ENCODE data around the gene SORCS1. TPM values are rescaled to one million over a fixed set of nuclear protein-coding genes. Genes with fewer than 3 reads are reported as not detected.
A peak's percentile ranks its signal among the peaks of the same experiment; 100 is the strongest.

SORCS1 gene
- total and polyA plus RNA-seq, 2 experiments from 2014 or later: not detected

DNA sequence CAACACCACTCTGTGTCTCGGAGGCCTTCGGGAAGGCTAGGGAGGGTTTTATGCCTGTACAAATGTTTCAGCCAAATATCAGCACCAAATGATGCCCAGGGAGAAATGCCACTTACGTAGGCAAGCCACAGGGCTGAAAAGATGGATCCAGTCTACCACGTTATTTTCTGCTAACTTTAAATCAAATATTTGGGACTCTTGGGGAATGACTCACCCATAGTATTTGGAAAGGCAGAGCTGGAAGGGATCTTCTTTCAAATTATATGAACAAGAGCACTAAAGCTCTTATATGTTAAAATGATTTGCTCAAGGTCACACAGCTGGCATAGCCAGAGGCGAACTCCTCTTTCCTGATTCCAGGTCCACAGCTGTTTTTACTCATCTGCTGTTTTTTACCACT, 591.4 kb downstream of the SORCS1 start:
- Histone ChIP-seq H3K4me1 (ENCODE audit: insufficient read depth) (peaks cover 16% of the 10 kb centered on the region), H3K9ac (no peak overlapping the region), H3K79me2 (ENCODE audit: insufficient read depth) (no peaks in the 10 kb centered on the region), H3K9me3 (ENCODE audit: low read depth) (no peaks in the 10 kb centered on the region), H3K36me3 (ENCODE audit: low read depth) (no peaks in the 10 kb centered on the region), H4K20me1 (ENCODE audit: insufficient read depth) (no peaks in the 10 kb centered on the region), H2AFZ (no peak overlapping the region), H3K27me3 (replicated peaks; ENCODE audit: insufficient read depth) (no peaks in the 10 kb centered on the region), H3K27ac (0 out of 2 replicates have a peak overlapping the region, but pooled peaks have one; percentile 21), H3K4me2 (ENCODE audit: unreplicated experiment) (peak overlapping the region; percentile 1), H3K9me2 (ENCODE audit: insufficient read depth) (no peaks in the 10 kb centered on the region), H3K4me3 (no peak overlapping the region), H3F3A (ENCODE audit: insufficient read depth) (0 out of 2 replicates have a peak, but pooled peaks cover 4% of the 10 kb centered on the region)
- in situ Hi-C loops (cut with MboI): no loop called here
- 51 to 53% methylated on average over 5 of the region's 5 CpGs for WGBS, 2 experiments (ENCODE audit: low coverage in 1 of 2, low lambda C conversion rate in 2 of 2, missing lambda C conversion rate in 2 of 2)
- peak; percentile 48 for DNase-seq
- TF ChIP-seq EZH2 (IDR thresholded peaks at IDR 0.05; ENCODE audit: insufficient read depth, poor library complexity, severe bottlenecking): no peak
- no peak for TF ChIP-seq EZH2phosphoT487 (IDR thresholded peaks at IDR 0.05; ENCODE audit: insufficient read depth, low read depth)

DNA sequence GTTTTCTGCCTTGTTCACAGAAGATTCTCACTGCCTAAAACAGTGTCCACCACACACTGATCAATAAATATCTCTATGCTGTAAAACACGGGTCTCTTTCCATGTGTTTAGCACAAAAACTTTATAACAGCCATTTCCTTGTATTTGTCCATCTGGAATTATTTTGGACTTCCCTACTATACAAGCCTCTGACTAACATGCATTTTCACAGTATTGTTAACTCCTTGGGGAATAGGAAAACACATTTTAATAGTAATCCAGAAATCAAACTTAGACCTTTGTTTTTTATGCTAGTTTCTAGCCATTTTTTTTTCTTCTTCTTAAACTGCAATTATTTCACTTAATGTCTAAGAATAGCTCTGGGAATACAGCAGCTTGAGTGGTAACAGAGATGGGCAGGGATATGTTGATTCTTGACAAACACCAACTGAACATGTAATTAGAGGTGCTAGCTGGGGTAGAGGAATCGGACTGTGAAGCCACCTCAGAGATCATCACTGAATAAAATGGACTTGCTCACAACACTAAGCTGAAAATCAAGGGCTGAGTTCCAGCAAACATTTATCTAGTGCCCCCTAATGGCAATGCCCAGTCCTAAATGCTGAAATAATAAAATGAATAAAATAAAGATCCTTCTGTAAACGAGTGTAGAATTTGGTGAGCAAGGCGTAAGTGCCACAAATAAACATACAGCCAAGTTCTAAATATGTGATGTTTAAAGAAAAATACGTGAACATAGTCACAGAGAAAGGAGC, 593.1 kb downstream of the SORCS1 start:
- 0 out of 2 replicates have a peak overlapping the region, but pooled peaks have one; percentile 17 for H3K9ac ChIP-seq
- TF ChIP-seq EZH2phosphoT487 (IDR thresholded peaks at IDR 0.05; ENCODE audit: insufficient read depth, low read depth): no peak
- TF ChIP-seq EZH2 (IDR thresholded peaks at IDR 0.05; ENCODE audit: insufficient read depth, poor library complexity, severe bottlenecking): no peak
- H3K79me2 ChIP-seq (ENCODE audit: insufficient read depth): no peaks in the 10 kb centered on the region
- no peaks in the 10 kb centered on the region for H3K36me3 ChIP-seq (ENCODE audit: low read depth)
- no peaks in the 10 kb centered on the region for H3K27me3 ChIP-seq (replicated peaks; ENCODE audit: insufficient read depth)
- H3K27ac ChIP-seq: no peak overlapping the region
- H2AFZ ChIP-seq: peak overlapping the region; percentile 61; the same call in 1 of the 2 replicates
- no peaks in the 10 kb centered on the region for H3K9me3 ChIP-seq (ENCODE audit: low read depth)
- H3F3A ChIP-seq (ENCODE audit: insufficient read depth): 0 out of 2 replicates have a peak, but pooled peaks cover 4% of the 10 kb centered on the region
- no peaks in the 10 kb centered on the region for H3K9me2 ChIP-seq (ENCODE audit: insufficient read depth)
- H3K4me1 ChIP-seq (ENCODE audit: insufficient read depth): peaks cover 16% of the 10 kb centered on the region
- no peaks in the 10 kb centered on the region for H4K20me1 ChIP-seq (ENCODE audit: insufficient read depth)
- 12% methylated on average over 5 of the region's 5 CpGs for whole genome bisulfite sequencing, 2 experiments (ENCODE audit: low coverage in 1 of 2, low lambda C conversion rate in 2 of 2, missing lambda C conversion rate in 2 of 2)
- no peak overlapping the region for H3K4me3 ChIP-seq
- in situ Hi-C loops (cut with MboI): no loop called here
- peak overlapping the region; percentile 58 for H3K4me2 ChIP-seq (ENCODE audit: unreplicated experiment)
- peak; percentile 67 for DNase-seq

GRCh38 chr10:106570268-106570667, 594.2 kb downstream of the SORCS1 start:
- Histone ChIP-seq H3K9me2 (ENCODE audit: insufficient read depth) (no peaks in the 10 kb centered on the region), H3K36me3 (ENCODE audit: low read depth) (no peaks in the 10 kb centered on the region), H4K20me1 (ENCODE audit: insufficient read depth) (no peaks in the 10 kb centered on the region), H3K27me3 (replicated peaks; ENCODE audit: insufficient read depth) (no peaks in the 10 kb centered on the region), H3K9me3 (ENCODE audit: low read depth) (no peaks in the 10 kb centered on the region), H2AFZ (no peak overlapping the region), H3K9ac (no peak overlapping the region), H3F3A (ENCODE audit: insufficient read depth) (0 out of 2 replicates have a peak, but pooled peaks cover 4% of the 10 kb centered on the region), H3K79me2 (ENCODE audit: insufficient read depth) (no peaks in the 10 kb centered on the region), H3K4me2 (ENCODE audit: unreplicated experiment) (no peak overlapping the region), H3K27ac (no peak overlapping the region), H3K4me1 (ENCODE audit: insufficient read depth) (peaks cover 16% of the 10 kb centered on the region), H3K4me3 (no peak overlapping the region)
- DNase-seq: no peak
- TF ChIP-seq EZH2 (IDR thresholded peaks at IDR 0.05; ENCODE audit: insufficient read depth, poor library complexity, severe bottlenecking) (no peak), EZH2phosphoT487 (IDR thresholded peaks at IDR 0.05; ENCODE audit: insufficient read depth, low read depth) (no peak)
- in situ Hi-C loops (cut with MboI): no loop called here
- 65 to 69% methylated on average over 5 of the region's 5 CpGs for WGBS, 2 experiments (ENCODE audit: low coverage in 1 of 2, low lambda C conversion rate in 2 of 2, missing lambda C conversion rate in 2 of 2)

- no peak overlapping the region for H3K4me2 ChIP-seq (ENCODE audit: unreplicated experiment)
- no peaks in the 10 kb centered on the region for H3K9me3 ChIP-seq (ENCODE audit: low read depth)
- H3K9me2 ChIP-seq (ENCODE audit: insufficient read depth): no peaks in the 10 kb centered on the region
- WGBS, 2 experiments (ENCODE audit: low coverage in 1 of 2, low lambda C conversion rate in 2 of 2, missing lambda C conversion rate in 2 of 2): 69 to 84% methylated on average over 4 of the region's 4 CpGs
- H3K4me1 ChIP-seq (ENCODE audit: insufficient read depth): peaks cover 6% of the 10 kb centered on the region
- no peaks in the 10 kb centered on the region for H3K27me3 ChIP-seq (replicated peaks; ENCODE audit: insufficient read depth)
- H4K20me1 ChIP-seq (ENCODE audit: insufficient read depth): no peaks in the 10 kb centered on the region
- H3K4me3 ChIP-seq: no peak overlapping the region
- no peaks in the 10 kb centered on the region for H3K36me3 ChIP-seq (ENCODE audit: low read depth)
- TF ChIP-seq EZH2phosphoT487 (IDR thresholded peaks at IDR 0.05; ENCODE audit: insufficient read depth, low read depth): no peak
- TF ChIP-seq EZH2 (IDR thresholded peaks at IDR 0.05; ENCODE audit: insufficient read depth, poor library complexity, severe bottlenecking): no peak
- DNase-seq: no peak
- H3K9ac ChIP-seq: no peak overlapping the region
- H3K79me2 ChIP-seq (ENCODE audit: insufficient read depth): no peaks in the 10 kb centered on the region
- no peak overlapping the region for H2AFZ ChIP-seq
- 0 out of 2 replicates have a peak, but pooled peaks cover 4% of the 10 kb centered on the region for H3F3A ChIP-seq (ENCODE audit: insufficient read depth)
- H3K27ac ChIP-seq: no peak overlapping the region
- in situ Hi-C loops (cut with MboI): no loop called here
Measured at GRCh38 chr10:106567629-106568028, 596.9 kb downstream of the SORCS1 start.

Data from GM23248 (cell line).